Right lobe of liver (tissue), 4 donors: Measurements from ENCODE around the gene EPHB1.

ENCODE experiments used
- POLR2A ChIP-seq: fragments of 450-650 bp; IDR thresholded peaks from one replicate; pipeline ENCODE4 v1.6.1; 2017; ENCODE audit warnings: antibody characterized with exemption, mild to moderate bottlenecking
- TF ChIP-seq, protein P1 (sequence below), 4 donors: fragments of 200-600 bp in 3 of 4; fragments of 450-650 bp in 1 of 4; IDR thresholded peaks; one replicate each; pipeline versions ENCODE4 v1.5.1 to v1.8.0; 2016 to 2022; ENCODE audit warnings: antibody characterized with exemption in 4 of 4, mild to moderate bottlenecking in 2 of 4
- donor health status: DM: no; HTN: no; CAD: no.
- donor health status: DM: no; HTN: no; CAD: no.
- donor health status: DM: no; HTN: yes; CAD: no.

DNA sequence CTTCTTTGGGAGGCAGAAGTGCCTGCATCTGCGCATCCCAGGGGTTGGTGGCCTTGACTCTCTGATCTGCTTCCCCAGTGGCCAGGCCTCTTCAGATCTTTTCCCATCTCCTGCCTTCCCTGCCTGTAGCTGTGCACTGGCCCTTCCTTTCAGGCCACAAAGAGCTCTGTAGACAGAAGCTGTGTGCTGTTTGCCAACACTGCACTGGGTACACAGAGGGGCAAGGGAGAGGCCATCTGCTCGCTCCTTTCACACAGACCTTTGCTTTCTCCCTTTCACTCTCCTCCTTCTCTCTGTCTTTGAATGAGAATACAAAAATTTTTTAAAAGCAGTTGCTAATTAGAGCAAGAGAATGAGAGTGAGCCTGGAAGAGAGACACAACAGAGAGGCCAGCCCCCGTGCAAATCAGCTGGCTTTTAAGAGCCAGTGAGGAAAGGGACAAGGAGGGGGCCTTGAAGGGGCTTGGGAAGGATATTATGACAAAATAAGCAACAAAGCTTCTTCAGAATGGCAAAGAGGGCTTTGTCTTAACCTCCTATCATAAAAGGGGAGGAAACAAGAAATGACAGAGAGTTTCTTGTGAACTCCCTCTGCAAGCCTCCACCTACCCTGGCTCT is 170.9 kb downstream of the EPHB1 start:
- TF ChIP-seq, protein P1, sequence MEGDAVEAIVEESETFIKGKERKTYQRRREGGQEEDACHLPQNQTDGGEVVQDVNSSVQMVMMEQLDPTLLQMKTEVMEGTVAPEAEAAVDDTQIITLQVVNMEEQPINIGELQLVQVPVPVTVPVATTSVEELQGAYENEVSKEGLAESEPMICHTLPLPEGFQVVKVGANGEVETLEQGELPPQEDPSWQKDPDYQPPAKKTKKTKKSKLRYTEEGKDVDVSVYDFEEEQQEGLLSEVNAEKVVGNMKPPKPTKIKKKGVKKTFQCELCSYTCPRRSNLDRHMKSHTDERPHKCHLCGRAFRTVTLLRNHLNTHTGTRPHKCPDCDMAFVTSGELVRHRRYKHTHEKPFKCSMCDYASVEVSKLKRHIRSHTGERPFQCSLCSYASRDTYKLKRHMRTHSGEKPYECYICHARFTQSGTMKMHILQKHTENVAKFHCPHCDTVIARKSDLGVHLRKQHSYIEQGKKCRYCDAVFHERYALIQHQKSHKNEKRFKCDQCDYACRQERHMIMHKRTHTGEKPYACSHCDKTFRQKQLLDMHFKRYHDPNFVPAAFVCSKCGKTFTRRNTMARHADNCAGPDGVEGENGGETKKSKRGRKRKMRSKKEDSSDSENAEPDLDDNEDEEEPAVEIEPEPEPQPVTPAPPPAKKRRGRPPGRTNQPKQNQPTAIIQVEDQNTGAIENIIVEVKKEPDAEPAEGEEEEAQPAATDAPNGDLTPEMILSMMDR (IDR thresholded peaks at IDR 0.05) = no peak
- TF ChIP-seq POLR2A = no peak
